ENCODE data around the gene EIF1AX.

Gene EIF1AX

DNA sequence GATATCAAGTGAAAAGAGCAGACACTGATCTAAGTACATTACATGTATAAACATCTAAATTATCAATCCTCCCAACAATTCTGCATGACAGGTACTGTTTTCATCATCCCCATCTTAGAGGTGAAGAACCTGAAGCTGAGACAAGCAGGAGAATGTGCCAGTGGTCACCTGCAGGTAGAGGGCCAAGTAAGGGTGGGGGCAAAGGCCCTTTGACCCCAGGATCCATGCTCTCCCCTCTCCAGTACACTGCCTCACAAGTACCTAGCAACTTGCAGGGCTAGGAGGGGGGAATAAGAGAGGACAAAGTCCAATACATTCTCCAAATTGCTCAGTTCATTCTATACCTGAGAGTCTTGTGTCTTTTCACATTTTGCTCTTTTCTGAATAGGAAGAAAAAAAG is 16.7 kb downstream of the EIF1AX start:
- no peak for FAIRE-seq

GRCh38 chrX:20118065-20118824 is 23.4 kb downstream of the EIF1AX start:
- FAIRE-seq: no peak

DNA sequence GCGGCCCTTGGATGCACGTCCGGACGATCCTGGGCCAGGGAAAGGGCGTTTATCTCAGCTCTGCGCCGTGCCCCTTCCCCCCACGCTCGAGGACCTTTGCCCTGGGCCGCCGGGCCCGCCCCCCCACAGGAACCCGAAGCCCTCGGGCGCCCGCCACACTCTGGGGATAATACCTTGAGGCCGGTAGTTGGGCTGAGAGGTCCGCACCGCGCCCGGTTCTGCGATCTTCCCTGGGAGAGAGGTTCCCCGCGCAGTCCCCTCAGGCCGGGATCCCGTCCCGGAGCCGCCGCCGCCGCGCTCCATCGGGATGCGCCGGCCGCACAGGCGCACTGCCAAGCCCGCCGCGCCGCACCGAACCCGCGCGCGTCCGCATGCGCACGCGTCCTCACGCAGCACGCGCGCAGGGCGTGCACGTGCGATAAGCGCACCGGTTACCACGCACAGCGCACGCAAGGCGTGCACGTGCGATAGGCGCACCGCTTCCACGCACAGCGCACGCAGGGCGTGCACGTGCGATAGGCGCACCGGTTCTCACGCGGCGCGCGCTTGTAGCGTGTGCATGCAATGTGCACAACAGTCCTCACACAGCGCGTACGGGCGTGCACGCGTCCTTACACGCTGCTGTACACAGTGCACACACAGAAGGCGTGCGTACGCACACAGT is 24.9 kb downstream of the EIF1AX start, which contains the start of gene MAP7D2:
MAP7D2 (minus strand) TSS at position 331 of the 664 bp plus-strand sequence; CDS start at position 303, 28 bp downstream.
- no peak for FAIRE-seq

GRCh38 chrX:20116087-20116576 is 25.5 kb downstream of the EIF1AX start:
- FAIRE-seq: no peak

- no peak for FAIRE-seq
Measured at GRCh38 chrX:20112022-20112774, 29.4 kb downstream of the EIF1AX start.

GRCh38 chrX:20111271-20111670 is 30.4 kb downstream of the EIF1AX start:
- FAIRE-seq: no peak

GRCh38 chrX:20101934-20102581 is 39.6 kb downstream of the EIF1AX start:
- no peak for FAIRE-seq

GRCh38 chrX:20091499-20091898 is 50.1 kb downstream of the EIF1AX start:
- no peak for FAIRE-seq

DNA sequence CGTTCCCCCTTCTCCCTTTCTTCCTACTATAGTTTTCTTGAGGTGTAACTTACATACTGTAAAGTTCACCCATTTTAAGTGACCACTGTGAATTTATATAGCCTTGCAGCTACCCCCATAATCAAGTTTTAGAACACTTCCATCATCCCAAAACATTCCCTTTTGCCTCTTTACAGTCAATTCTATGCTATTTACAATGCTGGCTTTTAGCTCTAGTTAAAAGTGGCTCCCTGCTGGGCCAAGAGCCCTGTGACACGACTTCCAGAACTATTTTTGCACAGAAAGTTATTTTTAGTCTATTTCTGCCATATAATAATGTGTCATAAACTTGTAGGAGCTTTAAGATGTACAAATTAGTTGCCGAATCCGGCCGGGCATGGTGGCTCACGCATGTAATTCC is 51.8 kb downstream of the EIF1AX start:
- FAIRE-seq: no peak

GRCh38 chrX:20080277-20080676 is 61.4 kb downstream of the EIF1AX start:
- no peak for FAIRE-seq

Measured in endometrium (tissue), 2 donors.